ENCODE data around the gene MRPL19. TPM values are rescaled to one million over a fixed set of nuclear protein-coding genes. Genes with fewer than 3 reads are reported as not detected.

The MRPL19 gene
- total RNA-seq, 4 donors from 2014 or later = 34.8 to 83.9 (median 57.6) TPM

GRCh38 chr2:75645643-75646042 lies 940 bp upstream of the MRPL19 start:
- intact Hi-C loops (cut with DNase I) = no loop called here

GRCh38 chr2:75646090-75646582 lies 447 bp upstream of the MRPL19 start:
- H3K9me3 ChIP-seq = no peaks in the 10 kb centered on the region
- no peak for DNase-seq
- peaks cover 4 to 7% of the 10 kb centered on the region in 2 donors for H3K36me3 ChIP-seq
- H3K27me3 ChIP-seq = no peaks in the 10 kb centered on the region
- peak overlapping the region; percentile 55 to 91 (median 80) for H3K27ac ChIP-seq
- 71 to 78% methylated on average over 9 of the region's 9 CpGs for WGBS, 2 donors
- TF ChIP-seq POLR2A (IDR thresholded peaks at IDR 0.05) (no peak), CTCF (IDR thresholded peaks at IDR 0.05) (no peak)
- H3K4me3 ChIP-seq (replicated peaks in 1 of 3) = peak overlapping the region; percentile 81 to 90 (median 87)
- intact Hi-C loops (cut with DNase I) = no loop called here
- H3K4me1 ChIP-seq = peaks cover 10 to 23% of the 10 kb centered on the region in 2 donors

More at GRCh38 chr2:75645643-75646042, 940 bp upstream of the MRPL19 start:
- no peak for TF ChIP-seq POLR2A (IDR thresholded peaks at IDR 0.05)
- TF ChIP-seq CTCF (IDR thresholded peaks at IDR 0.05) = no peak
- peaks cover 15 to 28% of the 10 kb centered on the region in 2 donors for H3K4me1 ChIP-seq
- no peak overlapping the region for H3K4me3 ChIP-seq (replicated peaks in 1 of 3)
- WGBS, 2 donors = 95 to 97% methylated on average over 10 of the region's 10 CpGs
- peaks cover 0 to 3% of the 10 kb centered on the region in 2 donors for H3K36me3 ChIP-seq
- no peak for DNase-seq
- H3K27ac ChIP-seq = no peak overlapping the region
- H3K27me3 ChIP-seq = no peaks in the 10 kb centered on the region
- H3K9me3 ChIP-seq = no peaks in the 10 kb centered on the region

GRCh38 chr2:75647771-75648170 lies 1.2 kb downstream of the MRPL19 start:
- Histone ChIP-seq H3K27me3 (no peaks in the 10 kb centered on the region), H3K4me1 (peaks cover 4 to 15% of the 10 kb centered on the region in 2 donors), H3K9me3 (no peaks in the 10 kb centered on the region), H3K36me3 (peaks cover 18 to 21% of the 10 kb centered on the region in 2 donors), H3K27ac (no peak overlapping the region), H3K4me3 (replicated peaks in 1 of 3) (peak overlapping the region in 1 of 3 donors; percentile 90)
- intact Hi-C loops (cut with DNase I) = no loop called here
- WGBS, 2 donors = 78 to 79% methylated on average over 3 of the region's 3 CpGs
- no peak for TF ChIP-seq POLR2A (IDR thresholded peaks at IDR 0.05)
- no peak for DNase-seq

GRCh38 chr2:75654012-75654411 lies 7.4 kb downstream of the MRPL19 start:
- WGBS, 2 donors = 98 to 100% methylated on average over 2 of the region's 2 CpGs
- peaks cover 40 to 55% of the 10 kb centered on the region in 2 donors for H3K36me3 ChIP-seq

GRCh38 chr2:75655861-75656260 lies 9.3 kb downstream of the MRPL19 start:
- Histone ChIP-seq H3K9me3 (no peaks in the 10 kb centered on the region), H3K27me3 (no peaks in the 10 kb centered on the region)

More at GRCh38 chr2:75654012-75654411, 7.4 kb downstream of the MRPL19 start:
- H3K4me1 ChIP-seq = no peaks in the 10 kb centered on the region
- no peak for DNase-seq
- TF ChIP-seq CTCF (IDR thresholded peaks at IDR 0.05) (no peak), POLR2A (IDR thresholded peaks at IDR 0.05) (no peak)
- H3K27ac ChIP-seq = no peak overlapping the region
- no peaks in the 10 kb centered on the region for H3K27me3 ChIP-seq
- no peaks in the 10 kb centered on the region for H3K9me3 ChIP-seq
- no peak overlapping the region for H3K4me3 ChIP-seq (replicated peaks in 1 of 3)
- intact Hi-C loops (cut with DNase I) = no loop called here

More at GRCh38 chr2:75655861-75656260, 9.3 kb downstream of the MRPL19 start:
- H3K36me3 ChIP-seq = peaks cover 39 to 54% of the 10 kb centered on the region in 2 donors
- intact Hi-C loops (cut with DNase I) = no loop called here
- no peak overlapping the region for H3K4me3 ChIP-seq (replicated peaks in 1 of 3)
- TF ChIP-seq POLR2A (IDR thresholded peaks at IDR 0.05) = no peak
- no peak for TF ChIP-seq CTCF (IDR thresholded peaks at IDR 0.05)
- no peak overlapping the region for H3K27ac ChIP-seq
- WGBS, 2 donors = 87 to 91% methylated on average over 1 of the region's 1 CpG
- H3K4me1 ChIP-seq = no peaks in the 10 kb centered on the region
- DNase-seq = no peak

All from thyroid gland (tissue), 4 donors.